ENCODE results near the gene COX4I2. TPM values are rescaled to one million over a fixed set of nuclear protein-coding genes. Genes with fewer than 3 reads are reported as not detected.
A peak's percentile ranks its signal among the peaks of the same experiment; 100 is the strongest.
"Not testable (repeated sequence)": the region's sequence is repeated elsewhere in the genome, so short reads cannot be mapped to it uniquely, and the experiment has no call there.

The COX4I2 gene
- total RNA-seq, 1 donor from 2014 or later = 0.34 TPM

GRCh38 chr20:31663838-31664695, 26.4 kb downstream of the COX4I2 start:
- Mint-ChIP-seq H3K36me3 (peaks cover 6% of the 10 kb centered on the region), H3K4me3 (no peak overlapping the region), H3K4me1 (peaks cover 19% of the 10 kb centered on the region), H3K27ac (peak overlapping the region; percentile 69), H3K9me3 (no peaks in the 10 kb centered on the region), H3K27me3 (ENCODE audit: low read depth) (no peaks in the 10 kb centered on the region)
- DNase-seq (ENCODE audit: low spot score in 2 of 2, unreplicated experiment in 2 of 2) = no peak
- TF ChIP-seq CTCF (IDR thresholded peaks at IDR 0.05; ENCODE audit: unreplicated experiment) = no peak

DNA sequence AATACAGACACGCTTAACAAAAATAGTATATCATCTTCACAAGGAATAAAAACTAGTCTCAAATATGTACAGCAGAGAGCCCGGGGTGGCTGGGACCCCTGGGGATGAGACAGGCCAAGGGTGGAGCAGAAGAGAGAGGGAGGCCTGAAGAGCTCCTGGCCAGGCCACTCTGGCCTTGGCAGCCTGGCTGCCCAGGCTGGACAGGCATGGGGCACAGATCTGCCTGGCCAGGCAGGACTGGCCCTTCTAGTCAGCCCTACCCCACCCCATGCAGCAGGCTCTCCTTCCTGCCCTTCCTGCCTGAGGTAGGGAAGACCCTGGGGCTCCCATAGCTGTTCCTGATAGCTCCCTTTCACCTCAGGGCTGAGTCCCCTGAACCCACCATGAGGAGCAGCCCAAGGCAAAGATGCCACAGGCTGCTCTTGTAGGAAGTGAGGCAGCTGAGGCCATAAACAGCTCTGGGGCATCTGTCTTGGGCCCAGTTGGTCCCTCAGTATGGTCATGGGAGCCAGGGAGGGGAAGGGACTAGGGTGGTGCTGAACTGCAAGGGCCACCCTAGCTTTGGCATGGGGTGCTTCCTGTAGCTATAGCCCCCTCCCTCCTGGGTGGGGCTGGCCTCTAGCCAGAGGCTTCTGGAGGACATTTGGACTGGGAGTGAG, 27.1 kb downstream of the COX4I2 start:
- no peaks in the 10 kb centered on the region for H3K27me3 Mint-ChIP-seq (ENCODE audit: low read depth)
- H3K36me3 Mint-ChIP-seq = peaks cover 11% of the 10 kb centered on the region
- DNase-seq (ENCODE audit: low spot score in 2 of 2, unreplicated experiment in 2 of 2) = no peak
- no peaks in the 10 kb centered on the region for H3K9me3 Mint-ChIP-seq
- H3K27ac Mint-ChIP-seq = peak overlapping the region; percentile 69
- peaks cover 19% of the 10 kb centered on the region for H3K4me1 Mint-ChIP-seq
- no peak overlapping the region for H3K4me3 Mint-ChIP-seq
- no peak for TF ChIP-seq CTCF (IDR thresholded peaks at IDR 0.05; ENCODE audit: unreplicated experiment)

GRCh38 chr20:31665753-31666152, 28.0 kb downstream of the COX4I2 start:
- no peak for DNase-seq (ENCODE audit: low spot score in 2 of 2, unreplicated experiment in 2 of 2)
- H3K4me3 Mint-ChIP-seq = no peak overlapping the region
- H3K36me3 Mint-ChIP-seq = peaks cover 11% of the 10 kb centered on the region
- peak overlapping the region; percentile 10 for H3K27ac Mint-ChIP-seq
- no peaks in the 10 kb centered on the region for H3K27me3 Mint-ChIP-seq (ENCODE audit: low read depth)
- H3K4me1 Mint-ChIP-seq = peaks cover 19% of the 10 kb centered on the region
- no peak for TF ChIP-seq CTCF (IDR thresholded peaks at IDR 0.05; ENCODE audit: unreplicated experiment)
- H3K9me3 Mint-ChIP-seq = no peaks in the 10 kb centered on the region

DNA sequence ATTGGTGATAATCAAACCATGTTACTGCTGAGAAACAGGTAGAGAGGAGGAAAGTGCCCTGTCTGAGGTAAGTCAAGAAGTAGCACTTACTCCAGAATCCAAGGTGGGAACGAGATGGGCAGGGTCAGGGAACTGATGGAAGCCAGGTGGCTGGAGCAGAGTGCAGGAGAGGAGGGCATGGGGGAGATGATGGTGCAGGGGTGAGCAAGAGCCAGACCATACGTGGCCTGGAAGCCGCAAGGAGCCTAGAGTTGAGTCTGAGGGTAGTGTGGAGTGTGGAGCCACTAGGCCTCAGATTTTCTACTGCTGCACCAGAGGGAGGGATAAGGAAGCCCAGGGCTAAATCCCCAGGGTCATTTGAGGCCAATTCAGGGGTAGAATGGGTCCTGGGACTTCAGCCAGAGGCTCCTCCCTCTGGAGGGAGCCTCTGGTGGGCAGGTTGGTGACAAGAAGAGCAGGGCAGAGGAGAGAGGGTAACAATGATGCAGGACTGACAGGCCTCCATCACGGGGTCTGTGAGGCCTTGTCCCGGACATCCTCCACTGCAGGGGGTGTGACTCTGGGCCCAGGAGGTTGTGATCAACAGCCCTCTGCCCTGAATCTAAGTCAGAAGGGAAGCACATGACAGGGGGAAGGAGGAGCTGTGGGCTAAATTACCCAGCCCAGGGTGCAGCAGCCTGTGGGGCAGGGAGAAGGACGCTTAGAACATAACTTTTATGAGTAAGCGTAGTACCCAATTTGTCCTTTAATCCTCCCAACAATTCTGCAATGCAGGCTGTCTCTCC, 28.7 kb downstream of the COX4I2 start:
- H3K4me3 Mint-ChIP-seq = no peak overlapping the region
- H3K4me1 Mint-ChIP-seq = peaks cover 17% of the 10 kb centered on the region
- no peaks in the 10 kb centered on the region for H3K9me3 Mint-ChIP-seq
- H3K27me3 Mint-ChIP-seq (ENCODE audit: low read depth) = no peaks in the 10 kb centered on the region
- DNase-seq (ENCODE audit: low spot score in 2 of 2, unreplicated experiment in 2 of 2) = no peak
- peaks cover 11% of the 10 kb centered on the region for H3K36me3 Mint-ChIP-seq
- no peak for TF ChIP-seq CTCF (IDR thresholded peaks at IDR 0.05; ENCODE audit: unreplicated experiment)
- no peak overlapping the region for H3K27ac Mint-ChIP-seq

GRCh38 chr20:31667315-31668285, 29.9 kb downstream of the COX4I2 start:
- H3K4me1 Mint-ChIP-seq = peaks cover 7% of the 10 kb centered on the region
- H3K4me3 Mint-ChIP-seq = no peak overlapping the region
- no peaks in the 10 kb centered on the region for H3K9me3 Mint-ChIP-seq
- H3K27ac Mint-ChIP-seq = peak overlapping the region; percentile 66
- TF ChIP-seq CTCF (IDR thresholded peaks at IDR 0.05; ENCODE audit: unreplicated experiment) = no peak
- no peaks in the 10 kb centered on the region for H3K27me3 Mint-ChIP-seq (ENCODE audit: low read depth)
- peaks cover 11% of the 10 kb centered on the region for H3K36me3 Mint-ChIP-seq
- no peak for DNase-seq (ENCODE audit: low spot score in 2 of 2, unreplicated experiment in 2 of 2)

- DNase-seq (ENCODE audit: low spot score in 2 of 2, unreplicated experiment in 2 of 2); H3K27ac Mint-ChIP-seq; H3K4me3 Mint-ChIP-seq; H3K9me3 Mint-ChIP-seq; H3K4me1 Mint-ChIP-seq; H3K27me3 Mint-ChIP-seq (ENCODE audit: low read depth): not testable (repeated sequence)
- peaks cover 11% of the 10 kb centered on the region for H3K36me3 Mint-ChIP-seq
These were observed 31.2 kb downstream of the COX4I2 start for GRCh38 chr20:31668944-31669343.
